ENCODE measurements around the gene SLC35F1.

GRCh38 chr6:117919275-117919674, 12.2 kb downstream of the SLC35F1 start:
- no peak for TF ChIP-seq CTCF (conservative IDR thresholded peaks at IDR 0.05)
- no peak for TF ChIP-seq EZH2 (IDR thresholded peaks at IDR 0.05; ENCODE audit: low read depth)

Measured in PC-9 (cell line).